ENCODE measurements around the gene MGAT4C.

MGAT4C gene

GRCh38 chr12:86275356-86275755 lies 19.2 kb upstream of the MGAT4C start:
- no peak for TF ChIP-seq CTCF (IDR thresholded peaks at IDR 0.05; ENCODE audit: insufficient read depth, low read depth, low read length, missing control alignments)
- DNase-seq (ENCODE audit: low read depth), result no peak
- no peak overlapping the region for H3K4me3 ChIP-seq (ENCODE audit: low read length)

DNA sequence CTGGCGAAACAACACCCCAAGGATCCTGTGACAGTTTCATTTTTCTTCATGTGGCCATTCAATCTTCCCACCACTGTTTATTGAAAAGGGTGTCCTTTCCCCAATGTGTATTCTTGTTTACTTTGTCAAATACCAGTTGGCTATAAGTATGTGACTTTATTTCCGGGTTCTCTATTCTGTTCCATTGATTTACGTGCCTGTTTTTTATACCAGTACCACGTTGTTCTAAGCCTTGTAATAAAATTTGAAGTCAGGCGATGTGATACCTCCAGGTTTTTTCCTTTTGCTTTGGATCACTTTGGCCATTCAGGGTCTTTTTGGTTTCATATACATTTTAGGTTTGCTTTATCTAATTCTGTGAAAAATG lies 9.1 kb upstream of the MGAT4C start:
- peak overlapping the region; percentile 14 for H3K4me3 ChIP-seq (ENCODE audit: low read length)
- TF ChIP-seq CTCF (IDR thresholded peaks at IDR 0.05; ENCODE audit: insufficient read depth, low read depth, low read length, missing control alignments), result no peak
- DNase-seq (ENCODE audit: low read depth), result no peak

- peak; percentile 91 for DNase-seq (ENCODE audit: low read depth)
These were observed 8.5 kb upstream of the MGAT4C start for GRCh38 chr12:86264451-86265328.

DNA sequence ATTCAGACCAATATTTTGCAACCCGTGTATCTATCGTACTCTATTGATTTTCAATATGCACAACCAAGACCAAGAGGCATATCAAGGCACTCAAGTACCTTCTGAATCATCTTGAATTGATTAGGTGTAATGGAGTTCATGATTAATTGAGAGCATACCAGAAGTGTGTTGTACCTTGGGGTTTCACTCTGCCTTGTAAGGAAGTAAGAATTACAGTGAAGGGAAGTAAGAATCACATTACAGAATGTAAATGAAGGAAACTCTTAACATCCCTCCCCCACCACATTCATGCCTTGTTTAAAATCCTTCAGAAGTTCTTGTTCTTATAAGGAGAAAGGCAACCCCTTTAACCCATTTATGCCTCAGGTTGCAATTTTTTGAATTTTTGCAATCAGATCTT lies 5.4 kb upstream of the MGAT4C start:
- peak; percentile 6 for DNase-seq (ENCODE audit: low read depth)
- no peak for TF ChIP-seq CTCF (IDR thresholded peaks at IDR 0.05; ENCODE audit: insufficient read depth, low read depth, low read length, missing control alignments)
- H3K4me3 ChIP-seq (ENCODE audit: low read length), result no peak overlapping the region

More at GRCh38 chr12:86264451-86265328, 8.5 kb upstream of the MGAT4C start:
- TF ChIP-seq CTCF (IDR thresholded peaks at IDR 0.05; ENCODE audit: insufficient read depth, low read depth, low read length, missing control alignments), result no peak
- H3K4me3 ChIP-seq (ENCODE audit: low read length), result peak overlapping the region; percentile 14

- no peak overlapping the region for H3K4me3 ChIP-seq (ENCODE audit: low read length)
- no peak for TF ChIP-seq CTCF (IDR thresholded peaks at IDR 0.05; ENCODE audit: insufficient read depth, low read depth, low read length, missing control alignments)
- DNase-seq (ENCODE audit: low read depth), result peak; percentile 63
These were observed 5.0 kb upstream of the MGAT4C start for GRCh38 chr12:86261142-86261541.

DNA sequence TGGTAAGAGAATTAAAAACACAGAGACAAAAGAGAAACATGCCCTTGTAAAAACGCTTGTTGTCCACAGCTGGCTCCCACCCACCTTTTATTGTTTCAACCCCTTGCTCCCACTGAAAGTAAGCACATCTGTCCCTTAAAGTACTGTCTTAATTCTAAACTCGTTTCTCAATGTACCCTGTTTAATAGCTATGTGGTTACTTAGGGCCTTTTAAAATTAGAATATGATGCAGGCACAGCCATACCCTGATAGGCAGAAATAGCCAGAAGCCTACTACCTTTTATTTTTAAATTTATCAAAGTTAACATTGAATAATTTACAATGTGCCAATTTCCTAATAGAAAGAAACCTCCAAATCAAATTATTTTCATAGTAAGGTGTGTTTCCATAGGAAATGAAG lies 4.0 kb upstream of the MGAT4C start:
- TF ChIP-seq CTCF (IDR thresholded peaks at IDR 0.05; ENCODE audit: insufficient read depth, low read depth, low read length, missing control alignments), result no peak
- DNase-seq (ENCODE audit: low read depth), result no peak
- no peak overlapping the region for H3K4me3 ChIP-seq (ENCODE audit: low read length)

- no peak for DNase-seq (ENCODE audit: low read depth)
- no peak for TF ChIP-seq CTCF (IDR thresholded peaks at IDR 0.05; ENCODE audit: insufficient read depth, low read depth, low read length, missing control alignments)
- H3K4me3 ChIP-seq (ENCODE audit: low read length), result no peak overlapping the region
These were observed 943 bp upstream of the MGAT4C start for GRCh38 chr12:86257134-86257533.
